GM20000 (cell line): ENCODE results near the gene DLG2.

Experiments used
- DNase-seq: peaks from one replicate; pipeline ENCODE4 v3.0.0; 2012; ENCODE audit warnings: low spot score
- CTCF ChIP-seq: IDR thresholded peaks from 2 replicates; pipeline ENCODE4 v1.5.1; 2012; ENCODE audit warnings: mild to moderate bottlenecking, control low read depth; ENCODE audit errors: extremely low read depth, missing control alignments

The DLG2 gene

GRCh38 chr11:85137597-85137996, 489.5 kb downstream of the DLG2 start:
- no peak for TF ChIP-seq CTCF
- DNase-seq: no peak

- no peak for DNase-seq
- TF ChIP-seq CTCF: no peak
Observed at GRCh38 chr11:85133636-85134035, 493.5 kb downstream of the DLG2 start.

- TF ChIP-seq CTCF: no peak
Observed at GRCh38 chr11:85132851-85133585, 494.1 kb downstream of the DLG2 start.

GRCh38 chr11:85127349-85127748, 499.8 kb downstream of the DLG2 start:
- DNase-seq: no peak
- TF ChIP-seq CTCF: no peak

More at GRCh38 chr11:85132851-85133585, 494.1 kb downstream of the DLG2 start:
- DNase-seq: no peak

GRCh38 chr11:85123752-85124231, 503.4 kb downstream of the DLG2 start:
- no peak for TF ChIP-seq CTCF
- peak; percentile 44 for DNase-seq

- no peak for DNase-seq
- TF ChIP-seq CTCF: no peak
Observed at GRCh38 chr11:85118151-85118550, 509.0 kb downstream of the DLG2 start.

GRCh38 chr11:85115798-85116197, 511.3 kb downstream of the DLG2 start:
- no peak for DNase-seq
- TF ChIP-seq CTCF: no peak
